ENCODE data around the gene ZNF287.

- TF ChIP-seq SP4 (IDR thresholded peaks at IDR 0.05; ENCODE audit: low read length): no peak
- TF ChIP-seq POLR2A (IDR thresholded peaks at IDR 0.05; ENCODE audit: control extremely low read depth in 1 of 2, low read depth in 2 of 2, low read length in 2 of 2): no peak
- TF ChIP-seq HDAC6 (IDR thresholded peaks at IDR 0.05; ENCODE audit: low read depth, low read length): no peak
- TF ChIP-seq CTCF (IDR thresholded peaks at IDR 0.05; ENCODE audit: control extremely low read depth in 1 of 3, insufficient read depth in 1 of 3, low read depth in 1 of 3, low read length in 3 of 3): peak; percentile 93 to 98 (median 96)
- TF ChIP-seq POLR2AphosphoS5 (IDR thresholded peaks at IDR 0.05; ENCODE audit: low read depth, low read length): no peak
- no peak for TF ChIP-seq EP300 (IDR thresholded peaks at IDR 0.05; ENCODE audit: borderline replicate concordance in 1 of 2, low read depth in 2 of 2, low read length in 2 of 2)
- TF ChIP-seq NRF1 (IDR thresholded peaks at IDR 0.05; ENCODE audit: low read depth, low read length): peak; percentile 46; the same call in 1 of the 2 replicates
- TF ChIP-seq SUZ12 (IDR thresholded peaks at IDR 0.05; ENCODE audit: low read length): no peak
- TF ChIP-seq PHF8 (conservative IDR thresholded peaks at IDR 0.05; ENCODE audit: low read depth, low read length): no peak
- no peak for TF ChIP-seq TEAD4 (IDR thresholded peaks at IDR 0.05; ENCODE audit: low read depth, low read length)
- TF ChIP-seq ATF3 (IDR thresholded peaks at IDR 0.05; ENCODE audit: insufficient read depth, low read depth, low read length): no peak
- peak; percentile 59; the same call in 1 of the 2 replicates for TF ChIP-seq CREB1 (IDR thresholded peaks at IDR 0.05)
- no peak for TF ChIP-seq CHD1 (IDR thresholded peaks at IDR 0.05; ENCODE audit: low read depth, low read length)
- no peak for TF ChIP-seq EZH2 (IDR thresholded peaks at IDR 0.05; ENCODE audit: low read depth, low read length, severe bottlenecking)
These were observed 15.4 kb upstream of the ZNF287 start for GRCh38 chr17:16584273-16584995.
